GM19372 (cell line): ENCODE results near the gene VCPKMT.
A peak's percentile ranks its signal among the peaks of the same experiment; 100 is the strongest.

ENCODE experiments used
- ATAC-seq: cut with Tn5 transposase; IDR thresholded peaks from one replicate; pipeline ENCODE4 v1.9.1; 2021; ENCODE audit warnings: mild to moderate bottlenecking, low read depth, moderate library complexity; ENCODE audit not compliant: unreplicated experiment

VCPKMT gene

DNA sequence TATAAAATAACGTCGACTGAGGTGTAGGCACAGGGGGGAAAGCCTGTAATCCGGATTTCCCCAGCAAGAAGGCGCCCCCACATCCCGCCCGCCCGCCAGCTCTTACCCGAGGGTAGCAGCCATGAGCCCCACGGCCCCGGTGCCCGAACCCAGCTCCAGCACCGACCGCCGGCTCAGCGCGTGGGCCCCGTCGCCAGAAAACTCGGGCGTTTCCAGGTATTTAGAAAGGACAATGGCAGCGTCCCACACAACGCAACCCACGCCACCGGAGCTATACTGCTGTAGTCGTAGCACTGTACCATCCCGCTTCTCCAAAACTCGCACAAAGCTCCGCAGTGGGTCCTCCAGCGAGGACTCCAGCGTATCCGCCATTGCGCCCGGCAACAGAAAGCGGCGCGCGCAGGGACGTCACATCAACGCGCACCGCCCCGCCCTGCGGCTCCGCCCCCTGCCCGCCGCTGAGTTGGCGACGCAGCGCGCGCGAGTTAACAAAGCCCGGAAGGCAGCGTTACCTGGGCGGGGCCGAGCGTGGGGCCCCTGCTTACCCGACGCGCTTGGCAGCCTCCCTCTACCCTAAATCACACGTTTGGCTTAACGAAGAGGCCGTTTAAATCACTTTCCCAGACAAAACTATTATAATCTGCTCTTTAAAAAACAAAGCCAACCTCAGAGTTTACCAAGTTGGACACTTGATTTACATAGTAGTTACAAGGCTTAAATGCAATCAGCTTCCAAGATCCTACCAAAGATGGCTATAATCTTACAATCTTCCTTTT lies at the start of gene VCPKMT:
Gene VCPKMT (minus strand): TSS at position 392 of the 776 bp plus-strand sequence. CDS start 20 bp downstream, at position 372.
- ATAC-seq, result peak; percentile 99

DNA sequence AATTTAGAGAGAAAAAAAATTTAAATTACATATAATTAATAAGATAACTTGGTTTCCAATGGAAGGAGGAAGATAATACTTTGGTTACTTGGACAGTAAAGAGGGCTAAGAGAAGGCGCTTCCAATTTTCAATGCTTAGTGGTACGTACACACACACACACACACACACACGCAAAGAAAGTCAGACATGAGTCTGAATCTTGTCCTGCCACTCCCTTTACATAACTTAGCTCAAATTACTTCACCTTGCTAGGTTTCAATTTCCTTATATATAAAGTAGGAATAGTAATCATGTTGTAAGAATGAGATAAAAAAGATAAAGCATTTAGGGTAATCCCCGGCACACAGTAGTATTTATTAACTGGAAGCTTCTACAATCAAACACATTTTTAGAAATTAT lies 39.7 kb upstream of the VCPKMT start:
- no peak for ATAC-seq

DNA sequence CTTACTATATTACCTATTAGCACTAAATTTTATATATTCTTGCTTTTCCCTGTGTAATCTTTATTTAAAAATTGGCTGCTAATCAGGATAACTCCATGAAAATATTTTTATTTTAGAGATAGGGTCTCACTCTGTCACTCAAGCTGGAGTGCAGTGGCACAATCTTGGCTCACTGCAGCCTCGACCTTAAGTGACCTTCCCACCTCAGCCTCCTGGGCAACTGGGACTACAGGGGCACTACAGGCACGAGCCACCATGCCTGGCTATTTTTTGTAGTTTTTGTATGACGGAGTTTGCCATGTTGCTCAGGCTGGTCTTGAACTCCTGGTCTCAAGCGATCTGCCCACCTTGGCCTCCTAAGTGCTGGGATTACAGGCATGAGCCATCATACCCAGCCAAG lies 32.4 kb upstream of the VCPKMT start:
- ATAC-seq, result no peak

DNA sequence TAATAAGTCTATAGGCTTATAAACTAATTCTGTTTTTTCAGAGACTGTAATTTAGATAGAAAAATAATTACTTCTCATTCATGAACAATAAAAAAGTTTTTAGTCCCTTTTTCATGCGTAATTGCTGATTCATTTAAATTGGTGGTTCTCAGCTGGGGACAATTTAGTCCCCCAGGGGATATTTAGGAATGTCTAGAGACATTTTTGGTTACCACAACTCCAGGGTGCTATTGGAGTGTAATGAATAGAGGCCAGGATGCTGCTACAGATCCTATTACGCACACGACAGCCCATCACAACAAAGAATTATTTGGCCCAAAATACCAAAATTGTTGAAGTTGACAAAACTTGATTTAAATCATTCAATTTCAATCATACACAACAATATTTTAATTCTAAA lies 22.8 kb upstream of the VCPKMT start:
- ATAC-seq, result no peak

- no peak for ATAC-seq
These were observed 11.4 kb upstream of the VCPKMT start for GRCh38 chr14:50127802-50128201.

- no peak for ATAC-seq
These were observed 6.7 kb upstream of the VCPKMT start for GRCh38 chr14:50123062-50123461.

GRCh38 chr14:50122291-50122690 lies 5.9 kb upstream of the VCPKMT start:
- ATAC-seq, result no peak

- no peak for ATAC-seq
These were observed 5.1 kb upstream of the VCPKMT start for GRCh38 chr14:50121486-50121885.

- ATAC-seq, result no peak
These were observed 1.1 kb upstream of the VCPKMT start for GRCh38 chr14:50117456-50117855.

- ATAC-seq, result no peak
These were observed 594 bp upstream of the VCPKMT start for GRCh38 chr14:50116966-50117365.

- no peak for ATAC-seq
These were observed 2.9 kb downstream of the VCPKMT start for GRCh38 chr14:50113381-50114035.

GRCh38 chr14:50110323-50111037 lies 5.9 kb downstream of the VCPKMT start:
- no peak for ATAC-seq

- ATAC-seq, result no peak
These were observed 7.0 kb downstream of the VCPKMT start for GRCh38 chr14:50109342-50109741.

GRCh38 chr14:50107850-50108249 lies 8.5 kb downstream of the VCPKMT start:
- ATAC-seq, result no peak

DNA sequence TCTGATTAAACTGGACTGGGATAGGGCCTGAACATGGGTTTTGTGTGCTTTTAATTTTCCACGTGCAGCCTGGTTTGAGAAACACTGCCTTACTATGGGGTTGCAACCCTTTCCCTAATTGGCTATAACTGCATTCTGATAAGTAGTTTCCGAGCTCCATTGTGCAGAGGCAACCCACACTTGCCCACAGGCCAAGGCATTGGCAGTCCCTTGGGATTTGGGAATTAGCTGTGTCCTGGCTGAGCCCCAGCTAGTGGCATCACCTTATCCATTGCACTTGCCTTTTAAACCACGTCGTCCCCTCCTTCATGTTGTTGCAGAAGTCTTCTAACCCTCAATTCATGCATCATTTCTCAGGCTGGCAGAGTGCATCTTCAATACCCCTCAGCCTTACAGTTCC lies 10.2 kb downstream of the VCPKMT start:
- no peak for ATAC-seq

DNA sequence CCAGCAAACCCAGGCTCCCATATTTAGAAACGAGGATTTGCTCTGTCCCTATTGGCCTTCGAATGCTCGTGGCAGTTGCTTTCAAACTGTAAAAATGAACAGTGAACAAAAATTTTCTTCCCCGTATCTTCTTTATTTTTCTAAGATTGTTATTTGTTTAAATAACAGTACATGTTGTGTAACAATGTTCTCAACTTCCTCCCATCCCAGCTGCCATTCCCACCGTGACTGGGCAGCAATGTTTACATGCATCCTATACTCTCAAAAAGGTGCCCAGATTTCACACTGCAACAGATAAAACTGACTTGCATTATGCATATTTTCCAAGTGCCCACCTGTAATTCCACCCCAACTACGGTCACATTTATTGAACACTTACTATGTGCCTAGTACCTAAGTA lies 12.8 kb downstream of the VCPKMT start:
- no peak for ATAC-seq

GRCh38 chr14:50101417-50101816 lies 15.0 kb downstream of the VCPKMT start:
- ATAC-seq, result no peak

- ATAC-seq, result no peak
These were observed 15.6 kb downstream of the VCPKMT start for GRCh38 chr14:50100805-50101204.

DNA sequence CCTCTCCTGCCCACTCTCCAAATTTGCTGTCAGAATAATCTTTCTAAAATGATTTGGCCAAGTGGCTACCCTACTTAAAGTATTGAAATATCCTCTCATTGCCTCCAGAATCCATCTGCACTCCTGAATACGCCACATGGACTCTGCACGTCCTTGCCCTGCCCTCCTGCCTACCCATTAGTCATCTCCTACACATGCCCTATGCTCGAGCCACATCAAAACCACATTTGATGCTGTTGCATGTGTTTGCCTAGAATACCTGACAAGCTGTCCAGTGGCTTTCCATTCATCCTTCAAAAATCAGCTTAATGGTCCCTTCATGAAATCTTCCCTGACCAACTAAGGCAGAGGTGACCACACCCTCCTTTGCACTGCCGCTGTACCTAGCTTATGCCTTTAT lies 17.0 kb downstream of the VCPKMT start:
- ATAC-seq, result no peak

GRCh38 chr14:50095895-50096294 lies 20.5 kb downstream of the VCPKMT start:
- ATAC-seq, result no peak

- no peak for ATAC-seq
These were observed 22.2 kb downstream of the VCPKMT start for GRCh38 chr14:50094056-50094755.
